ENCODE data around the gene TBCK.

DNA sequence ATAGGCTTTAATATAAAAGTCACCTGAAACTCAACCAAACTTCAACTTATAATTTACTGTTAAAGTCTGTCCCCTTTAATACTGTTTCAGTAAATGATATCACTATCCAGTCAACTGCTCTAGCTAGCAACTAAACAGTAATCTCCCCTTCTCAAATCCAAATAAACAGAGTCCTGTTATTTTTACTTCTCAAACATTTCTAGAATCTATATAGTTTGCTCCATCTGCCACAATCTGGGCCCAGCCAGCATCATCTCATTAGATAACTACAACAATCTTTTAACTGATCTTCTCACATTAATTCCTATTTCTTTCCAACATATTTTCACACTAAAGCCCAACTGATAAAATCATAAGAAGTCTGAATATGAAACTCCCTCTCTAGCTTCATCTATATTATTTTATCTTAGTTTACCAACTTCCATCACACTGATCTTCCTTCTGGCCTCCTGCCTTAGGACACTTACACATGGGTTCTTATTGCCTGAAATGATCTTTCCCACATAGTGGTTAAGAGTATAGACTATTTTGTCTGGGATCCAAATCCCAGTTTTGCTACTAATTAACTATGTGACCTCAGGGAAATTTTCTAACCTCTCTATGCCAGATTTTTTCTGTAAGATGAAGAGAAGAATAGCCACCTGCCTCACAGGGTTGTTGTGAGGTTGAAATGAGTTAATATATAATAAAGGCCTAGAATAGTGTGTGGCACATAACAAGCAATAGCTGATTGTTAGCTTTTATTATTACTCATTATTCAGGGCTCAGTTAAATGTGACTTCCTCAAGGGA lies 18.6 kb downstream of the TBCK start:
- TF ChIP-seq, protein P1, sequence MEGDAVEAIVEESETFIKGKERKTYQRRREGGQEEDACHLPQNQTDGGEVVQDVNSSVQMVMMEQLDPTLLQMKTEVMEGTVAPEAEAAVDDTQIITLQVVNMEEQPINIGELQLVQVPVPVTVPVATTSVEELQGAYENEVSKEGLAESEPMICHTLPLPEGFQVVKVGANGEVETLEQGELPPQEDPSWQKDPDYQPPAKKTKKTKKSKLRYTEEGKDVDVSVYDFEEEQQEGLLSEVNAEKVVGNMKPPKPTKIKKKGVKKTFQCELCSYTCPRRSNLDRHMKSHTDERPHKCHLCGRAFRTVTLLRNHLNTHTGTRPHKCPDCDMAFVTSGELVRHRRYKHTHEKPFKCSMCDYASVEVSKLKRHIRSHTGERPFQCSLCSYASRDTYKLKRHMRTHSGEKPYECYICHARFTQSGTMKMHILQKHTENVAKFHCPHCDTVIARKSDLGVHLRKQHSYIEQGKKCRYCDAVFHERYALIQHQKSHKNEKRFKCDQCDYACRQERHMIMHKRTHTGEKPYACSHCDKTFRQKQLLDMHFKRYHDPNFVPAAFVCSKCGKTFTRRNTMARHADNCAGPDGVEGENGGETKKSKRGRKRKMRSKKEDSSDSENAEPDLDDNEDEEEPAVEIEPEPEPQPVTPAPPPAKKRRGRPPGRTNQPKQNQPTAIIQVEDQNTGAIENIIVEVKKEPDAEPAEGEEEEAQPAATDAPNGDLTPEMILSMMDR (conservative IDR thresholded peaks at IDR 0.05; ENCODE audit: low read length), result no peak
- TF ChIP-seq EZH2phosphoT487 (IDR thresholded peaks at IDR 0.05; ENCODE audit: borderline replicate concordance, low read depth, low read length), result no peak

Measured in OCI-LY7 (cell line).